T-helper 1 cell (primary cell): ENCODE results near the gene B9D2.

Experiments
- DNase-seq, 5 donors: peaks; one replicate each; pipeline ENCODE4 v3.0.0-alpha.2; 2012 to 2020

Gene B9D2

GRCh38 chr19:41307954-41308449, 55.9 kb downstream of the B9D2 start:
- peak in 1 of 5 donors; percentile 33 for DNase-seq

DNA sequence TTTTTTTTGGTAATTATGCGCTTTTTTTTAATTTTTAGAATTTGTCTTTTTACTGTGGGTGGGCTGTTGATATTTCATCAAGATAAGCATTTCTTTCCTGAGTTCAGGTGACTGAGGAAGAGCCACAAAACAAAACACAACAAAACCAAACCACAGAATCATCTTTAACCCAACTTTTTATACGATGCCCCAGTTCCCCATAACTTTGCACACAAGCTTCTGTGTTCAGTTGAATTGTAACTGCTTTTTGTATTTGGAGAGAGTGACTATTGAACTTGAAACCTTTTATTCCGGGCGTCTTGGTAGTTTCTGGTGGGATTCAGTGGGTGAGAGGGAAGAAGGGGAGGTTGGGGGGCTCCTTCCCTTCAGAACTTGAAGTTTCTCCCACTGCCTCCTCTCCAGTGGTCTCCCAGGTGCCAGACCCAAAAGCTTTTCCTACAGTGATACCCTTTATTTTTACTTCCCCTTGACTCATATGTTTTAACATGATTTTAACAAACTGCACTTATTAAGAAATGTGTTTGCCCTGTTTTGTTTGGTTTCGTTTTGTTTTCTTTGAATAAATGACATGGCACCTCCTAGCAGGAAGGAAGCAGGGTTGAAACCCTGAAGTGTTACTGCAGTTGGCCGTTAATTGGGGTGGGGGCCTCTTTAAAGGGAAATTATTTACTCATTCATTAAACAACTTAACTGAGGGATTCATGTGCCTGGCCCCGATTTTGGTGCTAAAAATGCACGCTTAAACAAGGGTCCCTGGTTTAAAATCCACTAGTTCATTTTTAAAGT, 56.7 kb downstream of the B9D2 start:
- peak in 1 of 5 donors; percentile 81 for DNase-seq

DNA sequence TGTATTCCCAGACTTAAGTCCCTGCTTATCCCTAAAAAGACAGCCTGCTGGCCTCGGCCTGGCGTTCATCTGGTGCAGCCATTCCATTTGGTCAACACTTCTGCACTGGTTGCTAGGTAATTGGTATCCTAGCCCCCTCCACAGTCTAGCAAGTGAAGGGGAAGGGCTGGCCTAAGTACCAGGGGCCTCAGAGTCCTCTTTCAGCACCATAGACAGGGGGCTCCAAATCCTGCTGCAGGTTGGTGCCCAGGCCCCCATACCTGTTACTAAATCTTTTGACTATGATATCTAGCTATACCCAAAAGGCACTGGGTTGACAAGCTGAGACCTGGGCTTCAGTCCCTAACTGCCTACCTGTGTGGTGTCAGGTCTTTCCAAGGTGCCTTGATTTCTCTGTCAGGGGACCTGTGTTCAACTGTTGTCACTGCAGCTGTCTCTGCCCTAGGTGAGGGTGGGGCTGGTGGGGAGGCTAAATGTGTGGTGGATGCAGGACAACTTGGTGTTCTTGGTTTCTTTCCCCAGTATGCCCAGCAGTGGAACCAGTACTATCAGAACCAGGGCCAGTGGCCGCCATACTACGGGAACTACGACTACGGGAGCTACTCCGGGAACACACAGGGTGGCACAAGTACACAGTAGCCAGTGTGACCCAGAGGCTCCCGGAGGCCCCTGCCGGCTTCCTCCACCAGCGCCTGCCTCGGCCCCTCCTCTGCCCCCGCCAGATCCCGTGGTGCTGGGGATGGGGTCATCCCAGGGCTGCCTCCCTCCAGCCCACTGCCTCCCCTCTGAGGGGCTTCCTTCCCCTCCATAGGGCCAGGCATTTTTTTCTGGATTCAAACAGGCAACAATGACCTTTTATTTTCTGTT, 57.8 kb downstream of the B9D2 start:
- DNase-seq: no peak

DNA sequence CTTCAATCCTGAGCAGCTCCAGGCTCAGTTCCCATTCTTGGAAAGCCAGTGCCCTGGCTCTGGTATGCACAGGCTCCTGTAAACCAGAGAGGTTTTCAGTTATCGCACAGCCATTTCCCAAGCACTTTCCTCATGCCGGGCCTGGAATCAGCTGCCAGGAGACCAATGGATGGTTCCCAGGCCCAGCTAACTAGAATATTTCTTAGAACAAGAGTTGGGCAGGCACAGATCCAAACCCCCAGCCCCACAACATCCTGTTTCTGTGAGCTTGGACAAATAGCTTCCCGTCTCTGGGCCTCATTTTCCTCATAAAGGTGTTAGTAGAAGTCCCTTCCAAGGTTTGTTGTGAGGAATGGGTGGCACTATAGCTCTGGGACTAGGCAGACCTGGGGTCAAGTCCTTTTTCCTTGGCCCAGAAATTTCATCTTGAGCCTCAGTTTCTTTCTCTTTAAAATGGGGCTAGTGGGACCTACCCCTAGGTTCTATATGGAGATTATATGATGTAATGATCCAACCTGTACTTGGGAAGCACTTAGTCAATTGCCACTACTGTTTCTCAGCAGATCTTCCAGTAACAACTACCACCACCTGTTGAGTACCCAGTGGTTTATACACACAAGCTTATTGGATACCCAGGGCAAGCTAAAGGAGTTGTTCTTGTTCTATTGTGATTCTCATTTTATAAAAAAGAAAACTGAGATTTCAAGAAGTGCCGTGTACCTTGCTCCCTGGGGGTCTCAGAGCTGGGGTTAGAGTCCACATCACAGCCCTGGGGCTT, 59.1 kb downstream of the B9D2 start:
- no peak for DNase-seq
